IPS-11a (cell line): ENCODE results near the gene SPATA3.
"Not testable (repeated sequence)": the region's sequence is repeated elsewhere in the genome, so short reads cannot be mapped to it uniquely, and the experiment has no call there.

Experiments
- H3K4me3 ChIP-seq: one replicate; pipeline ENCODE4 v1.5.1; 2013; ENCODE audit warnings: low read depth, low read length, control low read depth

SPATA3 gene

DNA sequence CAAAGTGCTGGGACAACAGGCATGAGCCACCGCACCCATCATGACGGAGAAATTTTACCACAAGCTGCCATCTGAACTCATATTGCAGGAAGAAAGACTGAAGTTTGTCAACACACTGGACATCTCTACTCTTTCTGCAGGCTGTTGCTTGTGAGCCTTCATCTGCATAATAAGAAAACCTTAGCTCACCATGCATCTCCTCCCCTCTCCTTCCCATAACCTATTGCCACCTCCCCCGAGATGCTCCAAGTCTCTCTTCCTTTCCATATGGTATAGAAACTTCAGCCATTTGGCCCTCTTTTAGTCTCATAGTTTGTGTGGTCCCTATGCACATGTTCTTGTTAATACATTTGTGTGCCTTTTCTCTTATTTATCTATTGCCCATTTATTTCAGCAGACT is 22.3 kb downstream of the SPATA3 start:
- H3K4me3 ChIP-seq: no peak overlapping the region

- not testable (repeated sequence) for H3K4me3 ChIP-seq
These were observed 29.1 kb downstream of the SPATA3 start for GRCh38 chr2:231025059-231025458.

DNA sequence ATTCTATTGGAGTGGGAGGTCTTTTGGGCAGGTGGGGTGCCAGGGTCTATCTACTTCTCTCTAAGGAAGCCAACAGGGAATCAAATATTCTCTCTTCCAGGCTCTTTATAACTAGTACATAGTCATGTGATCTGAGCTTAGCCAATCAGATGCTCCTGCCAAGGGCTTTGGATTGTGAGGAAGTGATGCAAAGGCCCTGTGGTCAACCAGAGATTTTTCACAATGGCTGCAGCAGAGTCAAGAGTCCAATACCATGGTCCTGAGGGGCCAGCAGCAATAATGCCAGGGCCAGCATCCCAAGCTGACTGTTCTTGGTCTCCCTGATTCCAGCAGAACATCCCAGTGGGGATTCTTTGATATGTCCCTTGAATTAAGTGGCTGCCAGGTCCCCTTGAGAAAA is 33.0 kb downstream of the SPATA3 start:
- no peak overlapping the region for H3K4me3 ChIP-seq

DNA sequence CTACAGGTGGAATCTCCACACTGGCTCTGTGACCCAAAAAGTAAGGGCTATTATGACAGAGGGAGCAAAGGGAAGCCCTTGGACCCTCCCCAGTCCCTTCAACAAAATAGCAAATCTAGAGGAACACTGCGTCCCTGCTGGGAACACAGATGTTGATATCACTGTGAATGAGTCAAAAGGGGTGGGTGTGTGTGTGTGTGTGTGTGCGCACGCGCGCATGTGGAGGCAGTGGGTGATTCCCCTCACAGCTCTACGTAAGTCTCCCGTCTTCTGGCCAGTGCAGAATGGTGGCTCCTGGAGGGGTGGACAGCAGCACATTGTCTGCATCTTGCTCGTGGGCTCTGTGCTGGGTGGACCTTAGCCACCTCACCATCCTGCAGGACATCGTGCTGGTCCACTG is 33.6 kb downstream of the SPATA3 start:
- no peak overlapping the region for H3K4me3 ChIP-seq

DNA sequence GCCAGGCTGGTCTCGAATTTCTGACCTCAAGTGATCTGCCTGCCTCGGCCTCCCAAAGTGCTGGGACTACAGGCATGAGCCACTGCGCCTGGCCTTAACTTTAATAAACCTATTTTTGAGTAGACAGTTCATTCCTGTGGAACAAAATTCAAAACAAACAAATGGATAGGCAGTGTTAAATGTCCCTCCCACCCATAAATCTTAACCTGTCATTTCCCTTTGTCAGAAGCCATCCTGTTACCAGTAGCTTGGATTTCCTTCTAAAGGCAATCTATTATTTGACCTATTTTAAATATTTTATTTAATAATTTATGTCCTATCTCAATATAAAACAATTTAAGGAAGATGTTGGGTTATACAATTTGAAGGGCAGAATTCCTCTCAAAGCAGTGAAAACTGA is 34.8 kb downstream of the SPATA3 start:
- H3K4me3 ChIP-seq: no peak overlapping the region

- H3K4me3 ChIP-seq: no peak overlapping the region
These were observed 36.7 kb downstream of the SPATA3 start for GRCh38 chr2:231032575-231033140.

DNA sequence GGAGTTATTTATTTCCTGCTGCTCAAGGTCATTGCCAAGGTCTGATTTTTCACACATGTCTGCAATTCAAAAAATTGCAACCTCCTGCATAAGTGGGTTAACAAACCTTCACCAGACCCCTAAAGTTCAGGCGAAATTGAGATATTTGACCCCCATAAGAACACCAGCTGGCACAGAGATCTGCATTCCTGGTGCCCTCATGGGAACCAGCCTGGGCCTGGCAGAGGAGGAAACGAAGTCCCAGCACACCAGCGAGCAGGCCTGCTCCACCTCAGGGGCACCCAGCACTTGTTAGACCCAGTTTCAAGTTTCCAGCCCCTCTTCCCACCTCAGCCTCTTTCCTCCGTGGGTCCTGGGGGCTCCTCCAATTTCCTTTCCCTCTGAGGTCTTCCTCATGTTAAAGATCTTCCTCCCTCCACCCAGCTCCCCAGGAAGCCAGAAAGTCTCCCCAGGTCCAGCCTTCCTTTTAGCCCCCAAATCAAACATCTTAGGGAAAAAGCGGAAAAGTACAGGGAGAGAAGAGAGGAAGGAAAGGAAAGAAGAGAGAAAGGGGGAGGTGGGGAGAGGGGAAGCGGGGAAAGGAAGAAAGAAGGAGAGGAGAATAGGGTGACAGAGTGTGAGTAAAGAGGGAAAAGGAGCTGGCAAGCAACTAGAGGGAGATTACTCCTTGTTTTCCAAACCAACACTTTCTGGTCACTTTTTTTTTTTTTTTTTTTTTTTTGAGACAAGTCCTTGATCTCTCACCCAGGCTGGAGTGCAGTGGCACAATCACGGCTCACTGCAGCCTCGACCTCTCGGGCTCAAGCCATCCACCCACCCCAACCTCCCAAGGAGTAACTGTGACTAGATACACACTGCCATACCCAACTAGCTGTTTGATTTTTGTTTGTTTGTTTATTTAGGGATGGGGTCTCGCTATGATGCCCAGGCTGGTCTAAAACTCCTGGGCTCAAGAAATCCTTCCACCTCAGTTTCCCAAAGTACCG is 37.5 kb downstream of the SPATA3 start:
- no peak overlapping the region for H3K4me3 ChIP-seq

DNA sequence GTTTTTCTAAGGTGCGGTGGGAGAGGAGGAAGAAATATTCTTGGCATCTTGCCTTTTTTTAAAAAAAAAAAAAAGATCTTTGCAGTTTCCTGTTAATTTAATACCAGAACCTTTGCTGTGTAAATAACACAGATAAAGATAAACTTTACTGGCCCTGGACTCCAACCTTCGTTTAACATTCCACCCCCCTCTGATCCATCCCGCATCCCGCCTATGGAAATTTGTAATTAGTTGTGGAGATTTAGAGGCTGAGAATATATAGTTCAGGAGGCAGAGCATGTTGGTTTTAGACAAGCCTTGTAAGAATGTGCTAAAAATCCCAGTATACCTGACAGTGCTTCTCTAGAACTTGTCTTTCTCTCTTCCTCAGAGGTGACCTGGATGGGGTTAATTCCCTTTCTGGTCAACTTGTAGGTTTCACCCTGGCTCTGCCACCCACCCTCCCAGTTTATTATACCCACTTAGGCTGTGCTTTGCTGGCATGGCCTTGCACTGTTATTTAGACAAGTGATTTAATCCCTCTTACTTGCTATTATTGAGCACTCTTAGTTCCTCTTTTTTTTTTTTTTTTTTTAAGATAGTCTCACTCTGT is 38.5 kb downstream of the SPATA3 start:
- H3K4me3 ChIP-seq: no peak overlapping the region

DNA sequence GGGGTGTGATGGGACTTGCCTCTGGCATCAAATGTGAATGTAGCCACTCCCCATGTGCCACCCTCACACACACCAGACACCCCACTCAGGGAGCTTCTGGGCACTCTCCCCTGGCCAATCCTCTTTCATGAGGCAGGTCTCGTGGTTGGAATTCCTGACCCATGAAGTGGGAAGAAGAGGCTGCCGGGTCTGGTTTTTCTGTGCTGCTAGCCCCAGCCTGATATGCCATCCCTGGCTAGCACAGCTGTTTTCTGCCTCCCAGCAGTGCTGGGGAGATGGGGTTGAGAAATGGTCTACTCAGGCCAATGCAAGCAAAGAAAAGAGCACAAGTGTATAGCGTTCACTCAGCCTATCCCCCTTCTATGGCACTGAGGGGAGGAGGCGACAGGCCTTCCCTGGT is 40.2 kb downstream of the SPATA3 start:
- H3K4me3 ChIP-seq: no peak overlapping the region

GRCh38 chr2:231036578-231037106 is 40.7 kb downstream of the SPATA3 start:
- no peak overlapping the region for H3K4me3 ChIP-seq

GRCh38 chr2:231037202-231037730 is 41.3 kb downstream of the SPATA3 start, which contains the start of gene C2orf72:
Gene C2orf72, plus strand, starts transcription at chr2:231037523. Its CDS starts 43 bp downstream, at chr2:231037566.
- peak within 1 kb of the TSS; percentile 45 for H3K4me3 ChIP-seq

GRCh38 chr2:231037731-231038482 is 42.0 kb downstream of the SPATA3 start:
- H3K4me3 ChIP-seq: peak overlapping the region; percentile 45

DNA sequence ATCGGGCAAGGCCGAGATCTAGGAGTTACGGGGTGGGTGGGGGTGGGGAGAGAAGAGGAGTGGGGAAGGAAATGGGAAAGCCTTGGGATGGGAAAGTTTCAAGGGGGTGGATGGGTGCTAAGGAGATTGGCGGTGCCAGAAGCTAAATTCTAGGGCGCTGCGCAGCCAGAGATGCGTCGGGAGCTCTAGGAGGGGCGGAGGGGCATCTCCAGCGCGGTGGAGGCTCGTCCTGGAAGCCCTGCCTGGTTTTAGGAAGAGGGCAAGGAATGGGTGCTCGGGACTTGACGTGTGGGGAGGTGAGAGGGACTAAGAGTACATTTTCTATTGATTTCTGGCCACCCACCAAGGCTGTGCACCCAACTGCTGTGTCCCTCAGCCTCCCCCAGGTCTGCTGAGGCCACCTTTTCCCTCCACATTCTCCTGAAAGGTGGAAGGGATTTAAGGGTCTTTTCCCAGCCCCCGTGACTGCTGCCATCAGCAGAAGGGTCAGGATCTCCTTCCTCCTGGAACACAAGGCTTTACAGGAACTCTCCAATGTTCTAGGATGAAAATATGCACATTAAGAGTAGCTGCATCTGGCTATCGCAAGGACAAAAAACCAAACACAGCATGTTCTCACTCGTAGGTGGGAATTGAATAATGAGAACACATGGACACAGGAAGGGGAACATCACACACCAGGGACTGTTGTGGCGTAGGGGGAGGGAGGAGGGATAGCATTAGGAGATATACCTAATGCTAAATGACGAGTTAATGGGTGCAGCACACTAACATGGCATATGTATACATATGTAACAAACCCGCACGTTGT is 42.8 kb downstream of the SPATA3 start:
- peak overlapping the region; percentile 45 for H3K4me3 ChIP-seq

DNA sequence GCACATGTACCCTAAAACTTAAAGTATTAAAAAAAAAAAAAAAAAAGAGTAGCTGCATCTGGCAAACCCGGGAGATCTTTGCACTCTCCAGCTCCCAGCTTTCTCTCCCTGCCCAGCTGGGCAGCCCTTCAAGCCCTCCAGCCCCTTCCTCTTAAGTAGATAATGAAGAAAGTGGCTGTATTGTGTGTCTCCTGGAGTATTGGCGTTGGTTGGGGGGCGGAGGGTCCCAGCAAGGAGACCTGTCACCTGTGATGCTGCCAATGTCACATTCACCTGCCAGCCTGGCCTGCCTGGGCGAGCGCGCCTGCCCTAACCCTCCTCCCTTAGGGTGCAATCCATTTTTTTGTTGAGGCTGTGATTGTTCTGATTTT is 43.4 kb downstream of the SPATA3 start:
- no peak overlapping the region for H3K4me3 ChIP-seq

DNA sequence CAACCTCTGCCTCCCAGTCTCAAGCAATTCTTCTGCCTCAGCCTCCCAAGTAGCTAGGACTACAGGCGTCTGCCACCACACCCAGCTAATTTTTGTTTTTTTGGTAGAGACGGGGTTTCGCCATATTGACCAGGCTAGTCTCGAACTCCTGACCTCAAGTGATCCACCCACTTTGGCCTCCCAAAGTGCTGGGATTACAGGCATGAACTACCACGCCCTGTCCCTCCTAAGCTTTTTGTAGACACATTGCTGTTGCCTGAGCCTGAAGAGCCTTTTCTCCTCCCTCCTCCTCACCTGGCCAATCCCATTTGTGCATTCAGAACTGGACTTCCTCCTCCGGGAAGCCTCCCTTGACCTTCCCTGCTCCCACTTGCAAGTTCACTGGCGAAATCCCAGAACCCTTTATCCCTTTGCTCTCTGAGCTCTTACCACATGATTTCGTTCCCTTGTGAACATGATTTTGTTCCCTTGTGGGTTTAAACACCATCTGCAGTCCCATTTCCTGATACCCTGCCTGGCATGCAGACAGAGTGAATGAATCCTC is 44.0 kb downstream of the SPATA3 start:
- H3K4me3 ChIP-seq: no peak overlapping the region

- no peak overlapping the region for H3K4me3 ChIP-seq
These were observed 45.3 kb downstream of the SPATA3 start for GRCh38 chr2:231041061-231041689.

GRCh38 chr2:231043796-231044195 is 47.9 kb downstream of the SPATA3 start:
- H3K4me3 ChIP-seq: no peak overlapping the region

- H3K4me3 ChIP-seq: no peak overlapping the region
These were observed 51.0 kb downstream of the SPATA3 start for GRCh38 chr2:231046916-231047273.

DNA sequence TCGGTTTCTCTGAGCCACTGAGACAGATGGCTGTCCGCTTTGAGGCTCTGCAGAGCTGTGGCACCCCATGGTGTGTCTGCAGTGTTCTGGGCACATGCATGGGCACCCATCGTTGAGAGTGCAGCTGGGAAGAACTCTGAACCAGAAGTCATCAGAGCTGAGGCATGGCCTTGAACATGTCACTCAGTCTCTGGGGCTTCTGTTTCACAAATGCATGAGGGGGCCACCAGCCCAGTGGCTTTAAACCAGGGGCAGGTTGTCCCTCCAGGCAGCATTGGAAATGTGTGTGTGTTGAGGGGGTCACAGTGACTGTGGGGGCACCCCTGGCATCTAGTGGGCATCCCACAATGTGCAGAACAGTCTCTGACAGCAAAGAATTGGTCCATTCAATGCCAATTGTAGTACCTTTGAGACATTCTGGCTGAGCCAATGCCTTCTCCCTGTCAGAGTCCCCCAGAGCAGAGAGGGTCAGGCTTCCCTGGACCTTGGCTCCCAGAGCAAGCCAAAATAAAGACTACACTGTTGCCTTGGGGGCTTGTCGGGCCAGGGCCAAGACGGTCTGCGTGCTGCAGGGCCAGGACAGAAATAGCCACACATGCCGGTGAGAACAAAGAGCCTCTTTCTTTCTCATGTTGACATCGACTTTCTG is 51.5 kb downstream of the SPATA3 start:
- H3K4me3 ChIP-seq: no peak overlapping the region
